PC-9 (cell line): ENCODE data around the gene KCNK13. TPM values are rescaled to one million over a fixed set of nuclear protein-coding genes. Genes with fewer than 3 reads are reported as not detected.

Experiments
- BruUV-seq: library from RNA; stranded (reverse); fragments of 400-500 nt; replicated peaks from 2 replicates; lab custom pipeline; 2021; lab: Mats Ljungman, UMichigan
- CTCF ChIA-PET: fragments of 300-600 bp; sonication (Branson Sonifier 250); formaldehyde crosslinking; loops from one replicate; lab custom pipeline; 2022; ENCODE audit warnings: antibody characterized with exemption; lab: Charles Lee
- POLR2A ChIA-PET: fragments of 300-600 bp; sonication (Branson Sonifier 250); formaldehyde crosslinking; loops from one replicate; lab custom pipeline; 2022; ENCODE audit warnings: antibody characterized with exemption; ENCODE audit not compliant: unreplicated experiment; lab: Charles Lee
- DNase-seq, 2 experiments: peaks; one replicate each; pipeline versions ENCODE4 v3.0.0 to v3.0.0-alpha.2; 2015 to 2022; ENCODE audit warnings: mixed read lengths in 1 of 2
- H2AFZ ChIP-seq: fragments of 200-600 bp; sonication (generic); 2 replicates; pipeline ENCODE4 v1.8.1; 2017; ENCODE audit warnings: antibody characterized with exemption
- H3F3A ChIP-seq: fragments of 200-600 bp; sonication (generic); 2 replicates; pipeline ENCODE4 v1.8.1; 2017; ENCODE audit warnings: antibody characterized with exemption, mild to moderate bottlenecking, low read depth; ENCODE audit not compliant: insufficient read depth
- H3K27ac ChIP-seq: fragments of 200-600 bp; sonication (generic); 2 replicates; pipeline ENCODE4 v1.6.1; 2016; ENCODE audit warnings: mixed run types
- H3K27me3 ChIP-seq: fragments of 200-600 bp; sonication (generic); 2 replicates; pipeline ENCODE4 v1.6.1; 2016; ENCODE audit warnings: low read depth, mixed run types; ENCODE audit not compliant: insufficient read depth
- H3K36me3 ChIP-seq: fragments of 200-600 bp; sonication (generic); 2 replicates; pipeline ENCODE4 v1.6.1; 2016; ENCODE audit warnings: low read depth, mixed run types
- H3K4me1 ChIP-seq: fragments of 200-600 bp; sonication (generic); replicated peaks from 2 replicates; pipeline ENCODE4 v1.6.1; 2016; ENCODE audit warnings: mixed run types; ENCODE audit not compliant: insufficient read depth
- H3K4me2 ChIP-seq: fragments of 200-600 bp; sonication (generic); 2 replicates; pipeline ENCODE4 v1.6.1; 2017; ENCODE audit warnings: mixed run types
- H3K4me3 ChIP-seq: fragments of 200-600 bp; sonication (generic); 2 replicates; pipeline ENCODE4 v1.6.1; 2016; ENCODE audit warnings: mixed run types
- H3K79me2 ChIP-seq: fragments of 200-600 bp; sonication (generic); 2 replicates; pipeline ENCODE4 v1.6.1; 2017; ENCODE audit warnings: low read depth, mixed run types
- H3K9me2 ChIP-seq: fragments of 200-600 bp; sonication (generic); 2 replicates; pipeline ENCODE4 v1.8.1; 2017; ENCODE audit warnings: mild to moderate bottlenecking; ENCODE audit not compliant: insufficient read depth
- H3K9me3 ChIP-seq: fragments of 200-600 bp; sonication (generic); 2 replicates; pipeline ENCODE4 v1.8.1; 2016; ENCODE audit warnings: low read depth; ENCODE audit not compliant: insufficient read depth
- H4K20me1 ChIP-seq: fragments of 200-600 bp; sonication (generic); 2 replicates; pipeline ENCODE4 v1.8.1; 2017; ENCODE audit not compliant: insufficient read depth
- EZH2 ChIP-seq: fragments of 200-600 bp; sonication (generic); IDR thresholded peaks from 2 replicates; pipeline ENCODE4 v1.8.0; 2017; ENCODE audit warnings: antibody characterized with exemption, low read depth
- intact Hi-C: fragments of 100-400 bp; cut with micrococcal nuclease; formaldehyde crosslinking; loops from one replicate; pipeline ENCODE4 v1.10.0; 2022; ENCODE audit not compliant: unreplicated experiment
- total RNA-seq: library from RNA; stranded (reverse); gene quantifications from 2 replicates; pipeline ENCODE4 v1.2.3, GENCODE V29; 2021
- TF ChIP-seq, protein P1 (sequence below): fragments of 200-600 bp; sonication (generic); conservative IDR thresholded peaks from 2 replicates; pipeline ENCODE4 v1.6.1; 2017; ENCODE audit warnings: mixed run types, antibody characterized with exemption, mild to moderate bottlenecking, moderate library complexity

Gene KCNK13
- total RNA-seq, 1 experiment from 2014 or later: not detected

DNA sequence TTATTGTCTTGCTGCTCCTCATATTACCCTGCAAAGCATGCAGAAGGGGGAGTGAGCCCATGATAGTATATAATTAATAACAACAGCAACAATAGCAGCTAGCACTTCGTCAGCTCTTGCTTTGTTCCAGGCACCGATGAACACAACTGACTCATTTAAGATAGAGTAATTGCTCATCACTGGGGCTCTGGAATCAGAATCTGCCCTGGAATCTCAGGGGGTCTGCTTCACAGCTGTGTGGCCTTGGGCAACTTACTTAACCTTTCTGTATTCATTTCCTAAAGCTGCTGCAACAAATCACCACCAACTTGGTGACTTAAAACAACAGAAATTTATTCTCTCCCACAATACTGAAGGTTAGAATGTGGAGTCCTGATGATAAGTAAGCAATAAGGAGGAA is 139.6 kb downstream of the KCNK13 start:
- BruUV-seq: no TSS peak
- H3K27ac ChIP-seq: no peak overlapping the region
- no peak for TF ChIP-seq EZH2
- TF ChIP-seq, protein P1, sequence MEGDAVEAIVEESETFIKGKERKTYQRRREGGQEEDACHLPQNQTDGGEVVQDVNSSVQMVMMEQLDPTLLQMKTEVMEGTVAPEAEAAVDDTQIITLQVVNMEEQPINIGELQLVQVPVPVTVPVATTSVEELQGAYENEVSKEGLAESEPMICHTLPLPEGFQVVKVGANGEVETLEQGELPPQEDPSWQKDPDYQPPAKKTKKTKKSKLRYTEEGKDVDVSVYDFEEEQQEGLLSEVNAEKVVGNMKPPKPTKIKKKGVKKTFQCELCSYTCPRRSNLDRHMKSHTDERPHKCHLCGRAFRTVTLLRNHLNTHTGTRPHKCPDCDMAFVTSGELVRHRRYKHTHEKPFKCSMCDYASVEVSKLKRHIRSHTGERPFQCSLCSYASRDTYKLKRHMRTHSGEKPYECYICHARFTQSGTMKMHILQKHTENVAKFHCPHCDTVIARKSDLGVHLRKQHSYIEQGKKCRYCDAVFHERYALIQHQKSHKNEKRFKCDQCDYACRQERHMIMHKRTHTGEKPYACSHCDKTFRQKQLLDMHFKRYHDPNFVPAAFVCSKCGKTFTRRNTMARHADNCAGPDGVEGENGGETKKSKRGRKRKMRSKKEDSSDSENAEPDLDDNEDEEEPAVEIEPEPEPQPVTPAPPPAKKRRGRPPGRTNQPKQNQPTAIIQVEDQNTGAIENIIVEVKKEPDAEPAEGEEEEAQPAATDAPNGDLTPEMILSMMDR: no peak
- no peaks in the 10 kb centered on the region for H3K9me3 ChIP-seq
- ChIA-PET POLR2A (no interaction called here), CTCF (no interaction called here)
- no peak overlapping the region for H2AFZ ChIP-seq
- intact Hi-C loops: no loop called here
- H3F3A ChIP-seq: no peaks in the 10 kb centered on the region
- peaks cover 34% of the 10 kb centered on the region; the same call in 1 of the 2 replicates for H3K27me3 ChIP-seq
- no peak for DNase-seq
- H3K36me3 ChIP-seq: no peaks in the 10 kb centered on the region
- H3K4me1 ChIP-seq: no peaks in the 10 kb centered on the region
- no peaks in the 10 kb centered on the region for H3K79me2 ChIP-seq
- no peaks in the 10 kb centered on the region for H4K20me1 ChIP-seq
- H3K4me3 ChIP-seq: no peak overlapping the region
- H3K9me2 ChIP-seq: no peaks in the 10 kb centered on the region
- H3K4me2 ChIP-seq: no peak overlapping the region

DNA sequence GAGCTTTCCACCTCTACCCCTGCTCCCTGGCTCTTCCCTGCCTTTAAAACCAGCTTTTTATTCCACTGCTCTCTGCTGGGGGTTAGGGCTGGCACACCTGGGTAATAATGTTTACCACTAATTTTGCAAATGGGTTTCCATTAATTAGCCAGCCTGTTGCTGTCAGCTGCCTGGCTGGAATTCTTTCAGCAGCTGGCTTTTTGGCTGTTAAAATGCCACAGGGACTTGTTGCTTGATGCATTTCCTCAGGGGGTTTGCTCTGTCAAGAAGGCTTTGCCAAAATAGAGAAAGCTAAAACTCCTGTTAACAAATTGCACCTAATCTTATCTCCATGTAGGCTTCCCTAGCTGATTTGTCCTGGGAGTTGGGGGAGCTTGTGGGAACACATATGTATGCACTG is 142.7 kb downstream of the KCNK13 start:
- Histone ChIP-seq H3K79me2 (no peaks in the 10 kb centered on the region), H3K27ac (no peak overlapping the region), H3K36me3 (no peaks in the 10 kb centered on the region), H3K4me1 (no peaks in the 10 kb centered on the region), H3K4me2 (no peak overlapping the region), H3K9me3 (no peaks in the 10 kb centered on the region), H3K27me3 (peaks cover 27% of the 10 kb centered on the region; the same call in 1 of the 2 replicates), H3K4me3 (no peak overlapping the region), H3K9me2 (no peaks in the 10 kb centered on the region), H3F3A (no peaks in the 10 kb centered on the region), H2AFZ (no peak overlapping the region), H4K20me1 (no peaks in the 10 kb centered on the region)
- ChIA-PET POLR2A (no interaction called here), CTCF (no interaction called here)
- no peak for TF ChIP-seq EZH2
- TF ChIP-seq, protein P1: no peak
- no TSS peak for BruUV-seq
- intact Hi-C loops: no loop called here
- DNase-seq: no peak

DNA sequence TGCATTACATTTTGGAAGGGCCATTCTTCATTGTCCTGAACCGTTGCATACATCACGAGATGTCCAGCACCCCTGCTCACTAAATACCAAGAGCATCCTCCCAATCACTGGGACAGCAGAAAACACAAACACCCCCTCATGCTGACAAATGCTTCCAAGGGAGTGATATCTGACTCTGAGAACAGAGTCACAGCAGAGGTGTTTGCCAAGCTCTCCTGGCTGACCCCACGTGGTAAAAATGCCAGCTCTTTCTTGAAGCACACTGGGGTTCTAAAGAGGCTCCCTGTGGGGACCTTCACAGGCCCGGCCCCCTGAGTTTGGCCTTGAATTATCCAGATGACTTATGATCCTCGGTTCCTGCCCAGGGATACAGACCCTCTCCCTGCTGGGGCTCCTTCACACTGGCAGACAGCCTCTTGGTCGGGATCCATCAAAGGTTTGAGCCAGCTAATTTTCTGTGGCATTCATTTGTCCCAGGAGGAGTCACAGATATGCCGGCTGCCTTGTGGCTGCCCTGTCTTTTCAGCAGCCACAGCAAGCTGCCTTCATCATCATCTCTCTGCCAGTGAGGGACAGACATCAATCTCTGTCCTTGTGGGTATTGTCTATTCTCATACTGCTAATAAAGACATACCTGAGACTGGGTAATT is 151.4 kb downstream of the KCNK13 start:
- no peak overlapping the region for H3K4me2 ChIP-seq
- no peaks in the 10 kb centered on the region for H3K79me2 ChIP-seq
- H3F3A ChIP-seq: no peaks in the 10 kb centered on the region
- no peak overlapping the region for H3K4me3 ChIP-seq
- H3K9me3 ChIP-seq: no peaks in the 10 kb centered on the region
- DNase-seq: no peak
- no peak overlapping the region for H2AFZ ChIP-seq
- no peaks in the 10 kb centered on the region for H3K4me1 ChIP-seq
- H3K27ac ChIP-seq: no peak overlapping the region
- H3K27me3 ChIP-seq: peaks cover 32% of the 10 kb centered on the region; the same call in 1 of the 2 replicates
- no peak for TF ChIP-seq EZH2
- TF ChIP-seq, protein P1: no peak
- intact Hi-C loops: no loop called here
- no TSS peak for BruUV-seq
- no peaks in the 10 kb centered on the region for H3K36me3 ChIP-seq
- ChIA-PET POLR2A (no interaction called here), CTCF (no interaction called here)
- H4K20me1 ChIP-seq: no peaks in the 10 kb centered on the region
- H3K9me2 ChIP-seq: no peaks in the 10 kb centered on the region
